Ovary (tissue), 3 donors: Measurements from ENCODE around the gene TLDC2.
A peak's percentile ranks its signal among the peaks of the same experiment; 100 is the strongest.

Experiments used
- CTCF ChIP-seq, 3 donors: fragments of 450-650 bp in 2 of 3; fragments of 200-600 bp in 1 of 3; IDR thresholded peaks; one replicate each; pipeline versions ENCODE4 v1.5.1 to v1.8.0; 2016 to 2022; ENCODE audit warnings: antibody characterized with exemption in 3 of 3, mild to moderate bottlenecking in 1 of 3
- POLR2A ChIP-seq: fragments of 450-650 bp; IDR thresholded peaks from one replicate; pipeline ENCODE4 v1.6.1; 2017; ENCODE audit warnings: antibody characterized with exemption, mild to moderate bottlenecking, moderate library complexity
- donor health status: DM: no; HTN: no; CAD: no.

- TF ChIP-seq POLR2A (no peak), CTCF (IDR thresholded peaks at IDR 0.05) (peak; percentile 71 to 83 (median 77))
Measured at GRCh38 chr20:36919715-36920333, 43.9 kb downstream of the TLDC2 start.
